Naive thymus-derived CD4-positive, alpha-beta T cell (primary cell): ENCODE data around the gene ST6GALNAC5. TPM values are rescaled to one million over a fixed set of nuclear protein-coding genes. Genes with fewer than 3 reads are reported as not detected.
A peak's percentile ranks its signal among the peaks of the same experiment; 100 is the strongest.

Source experiments
- ATAC-seq: fragments of 150-1000 bp; cut with Tn5 transposase; 2 replicates; pipeline ENCODE4 v1.10.0; 2021; ENCODE audit warnings: mild to moderate bottlenecking, moderate library complexity
- CTCF ChIA-PET: fragments of 350-600 bp; sonication (Branson Sonifier 250); formaldehyde crosslinking; loops from one replicate; lab custom pipeline; 2021; ENCODE audit warnings: antibody characterized with exemption; lab: Charles Lee
- POLR2A ChIA-PET: fragments of 350-600 bp; sonication (Branson Sonifier 250); formaldehyde crosslinking; loops from one replicate; lab custom pipeline; 2021; ENCODE audit warnings: antibody characterized with exemption, inconsistent platforms; lab: Charles Lee
- DNase-seq, 9 donors: peaks; one replicate each; pipeline versions ENCODE4 v3.0.0 to v3.0.0-alpha.2; 2020 to 2022; ENCODE audit warnings: mixed read lengths in 1 of 9
- H3K27ac ChIP-seq: one replicate; pipeline ENCODE4 v1.7.0; 2013; ENCODE audit warnings: mild to moderate bottlenecking, low read depth, low read length, moderate library complexity
- H3K27me3 ChIP-seq, 2 donors: one replicate each; pipeline ENCODE4 v1.7.0; 2013; ENCODE audit warnings: low read length in 2 of 2, mild to moderate bottlenecking in 2 of 2, moderate library complexity in 2 of 2; ENCODE audit not compliant: control insufficient read depth in 2 of 2, insufficient read depth in 2 of 2
- H3K36me3 ChIP-seq, 3 experiments: 1 replicate in 2 of 3; 2 replicates in 1 of 3; pipeline ENCODE4 v1.7.0; 2013; ENCODE audit warnings: low read length in 3 of 3, mild to moderate bottlenecking in 3 of 3, moderate library complexity in 1 of 3; ENCODE audit not compliant: insufficient read depth in 3 of 3, control insufficient read depth in 2 of 3
- H3K4me1 ChIP-seq, 2 donors: one replicate each; pipeline ENCODE4 v1.7.0; 2013; ENCODE audit warnings: low read length in 2 of 2, mild to moderate bottlenecking in 2 of 2, moderate library complexity in 1 of 2; ENCODE audit not compliant: control insufficient read depth in 2 of 2, insufficient read depth in 2 of 2
- H3K4me3 ChIP-seq: 2 replicates; pipeline ENCODE4 v1.7.0; 2013; ENCODE audit warnings: mild to moderate bottlenecking, low read length
- H3K9me3 ChIP-seq, 3 experiments: 1 replicate in 2 of 3; 2 replicates in 1 of 3; pipeline ENCODE4 v1.7.0; 2013; ENCODE audit warnings: low read length in 3 of 3; ENCODE audit not compliant: control insufficient read depth in 2 of 3
- H3K27ac Mint-ChIP-seq, 9 donors: one replicate each; pipeline ENCODE4 v1.8.0; 2020 to 2022; ENCODE audit warnings: mixed read lengths in 9 of 9, mild to moderate bottlenecking in 8 of 9, moderate library complexity in 5 of 9, inconsistent platforms in 2 of 9
- H3K27me3 Mint-ChIP-seq, 5 donors: one replicate each; pipeline ENCODE4 v1.8.0; 2021 to 2022; ENCODE audit warnings: mixed read lengths in 5 of 5, mild to moderate bottlenecking in 1 of 5
- H3K36me3 Mint-ChIP-seq, 5 donors: one replicate each; pipeline ENCODE4 v1.8.0; 2020 to 2022; ENCODE audit warnings: mixed read lengths in 5 of 5, mild to moderate bottlenecking in 3 of 5, inconsistent platforms in 1 of 5
- H3K4me1 Mint-ChIP-seq, 7 donors: one replicate each; pipeline ENCODE4 v1.8.0; 2020 to 2022; ENCODE audit warnings: mixed read lengths in 7 of 7, mild to moderate bottlenecking in 3 of 7, inconsistent platforms in 1 of 7
- H3K4me3 Mint-ChIP-seq, 10 donors: one replicate each; pipeline ENCODE4 v1.8.0; 2020 to 2022; ENCODE audit warnings: mild to moderate bottlenecking in 10 of 10, mixed read lengths in 10 of 10, moderate library complexity in 6 of 10, inconsistent platforms in 2 of 10
- H3K9me3 Mint-ChIP-seq, 11 donors: one replicate each; pipeline ENCODE4 v1.8.0; 2020 to 2022; ENCODE audit warnings: mixed read lengths in 11 of 11, mild to moderate bottlenecking in 4 of 11, inconsistent platforms in 1 of 11, moderate library complexity in 1 of 11
- intact Hi-C, 2 donors: fragments of 100-400 bp; cut with micrococcal nuclease; formaldehyde crosslinking; loops; one replicate each; pipeline ENCODE4 v1.15.1; 2023
- polyA plus RNA-seq, 2 donors: library from polyadenylated mRNA; unstranded; fragments of 300-500 nt; fragmentation: Illumina TruSeq; gene quantifications; one replicate each; pipeline ENCODE4 v1.2.3, GENCODE V29; 2021
- total RNA-seq, 6 experiments: library from RNA in 5 of 6; stranded (reverse) in 5 of 6; gene quantifications; 1 replicate in 5 of 6; 2 replicates in 1 of 6; pipeline ENCODE4 v1.2.3 and lab custom pipeline; 2021 to 2026

Gene ST6GALNAC5
- total and polyA plus RNA-seq, 7 experiments from 2014 or later, result not detected

DNA sequence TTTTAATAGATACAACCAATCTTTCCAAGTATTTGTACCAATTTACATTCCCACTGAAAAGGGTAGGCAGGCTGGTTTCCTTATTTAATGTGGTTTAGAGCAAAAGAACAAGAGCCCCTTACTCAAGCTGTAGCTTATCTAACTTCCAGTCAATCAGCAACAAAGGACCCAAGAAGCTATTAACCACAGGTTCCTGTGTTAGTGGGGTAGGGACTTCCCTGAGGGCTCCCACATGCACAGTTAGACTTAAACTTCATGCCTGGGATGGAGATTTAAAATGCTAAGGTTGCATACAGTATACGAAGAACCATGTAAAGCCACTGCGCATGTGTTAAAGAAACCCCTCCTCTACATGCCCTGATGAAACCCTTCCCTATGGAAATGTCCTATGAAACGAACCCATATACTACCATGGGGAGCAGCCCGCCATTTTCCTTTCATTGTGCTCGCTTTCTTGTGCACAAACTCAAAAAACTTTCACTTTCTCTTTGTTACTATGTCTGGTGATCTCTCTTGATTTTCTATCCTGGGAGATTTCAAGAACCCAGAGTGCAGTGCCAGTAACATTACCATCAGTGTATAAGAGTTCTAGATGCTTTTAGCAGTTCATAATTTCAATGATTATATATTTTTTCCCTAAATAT, 23.3 kb upstream of the ST6GALNAC5 start:
- H3K36me3 ChIP-seq, result no peaks in the 10 kb centered on the region
- peak overlapping the region; percentile 36 for H3K4me3 ChIP-seq
- peaks cover 0 to 13% (median 0%) of the 10 kb centered on the region in 11 donors for H3K9me3 Mint-ChIP-seq
- H3K4me3 Mint-ChIP-seq, result peak overlapping the region in 8 of 10 donors; percentile 10 to 60 (median 47)
- intact Hi-C loops, result no loop called here
- H3K36me3 Mint-ChIP-seq, result peaks cover 0 to 3% (median 0%) of the 10 kb centered on the region in 5 donors
- peaks cover 0 to 3% of the 10 kb centered on the region in 2 donors for H3K4me1 ChIP-seq
- peaks cover 3 to 15% (median 11%) of the 10 kb centered on the region in 7 donors for H3K4me1 Mint-ChIP-seq
- no peaks in the 10 kb centered on the region for H3K27me3 Mint-ChIP-seq
- CTCF ChIA-PET, result no interaction called here
- no peak for ATAC-seq
- no peaks in the 10 kb centered on the region for H3K27me3 ChIP-seq
- no peak for DNase-seq
- peak overlapping the region in 1 of 9 donors; percentile 28 for H3K27ac Mint-ChIP-seq
- H3K9me3 ChIP-seq, result no peaks in the 10 kb centered on the region
- POLR2A ChIA-PET, result no interaction called here
- no peak overlapping the region for H3K27ac ChIP-seq

DNA sequence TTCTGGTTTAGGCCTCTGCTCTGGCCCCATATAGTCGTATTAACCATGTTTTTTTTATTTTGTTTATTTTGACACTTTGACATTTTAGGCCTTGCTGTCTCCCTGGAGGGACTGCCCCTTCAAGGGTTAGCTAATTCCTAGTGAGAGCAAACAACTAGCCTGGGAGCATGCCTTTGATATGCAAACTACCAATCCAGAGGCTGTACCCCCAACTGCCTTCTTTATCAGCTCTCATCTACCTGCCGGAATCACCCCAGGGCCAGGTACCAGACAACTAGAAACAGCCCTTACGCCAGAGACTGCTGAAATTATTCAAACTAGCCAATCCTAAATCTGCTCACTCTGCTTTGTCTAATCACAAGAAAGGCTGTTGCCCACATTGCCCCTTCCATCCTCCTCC, 13.0 kb upstream of the ST6GALNAC5 start:
- POLR2A ChIA-PET, result no interaction called here
- Histone ChIP-seq H3K4me1 (no peaks in the 10 kb centered on the region), H3K27ac (no peak overlapping the region), H3K4me3 (no peak overlapping the region), H3K36me3 (no peaks in the 10 kb centered on the region), H3K9me3 (no peaks in the 10 kb centered on the region), H3K27me3 (no peaks in the 10 kb centered on the region)
- Mint-ChIP-seq H3K4me1 (no peaks in the 10 kb centered on the region), H3K27ac (no peak overlapping the region), H3K36me3 (no peaks in the 10 kb centered on the region), H3K4me3 (no peak overlapping the region), H3K9me3 (no peaks in the 10 kb centered on the region), H3K27me3 (peaks cover 0 to 10% (median 5%) of the 10 kb centered on the region in 5 donors)
- CTCF ChIA-PET, result no interaction called here
- no peak for DNase-seq
- intact Hi-C loops, result no loop called here
- no peak for ATAC-seq

DNA sequence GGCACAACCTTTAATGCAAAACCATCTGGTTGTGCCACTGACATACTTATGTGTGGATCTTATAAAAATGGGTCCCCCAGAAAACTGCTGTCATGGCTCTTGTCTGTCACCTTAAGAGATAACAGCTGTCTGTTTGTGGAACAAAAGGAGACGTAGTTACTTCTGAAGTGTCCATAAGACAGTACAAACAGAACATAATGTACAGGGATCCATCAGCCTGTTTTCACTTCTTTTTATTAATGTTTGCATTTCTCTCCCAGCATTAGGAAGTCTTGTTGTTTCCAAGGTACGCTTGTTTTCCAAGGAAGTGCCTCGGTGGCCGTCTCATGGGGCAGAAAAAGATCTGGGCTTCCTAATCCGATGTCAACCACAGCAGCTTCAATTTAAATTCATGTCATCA, 11.2 kb upstream of the ST6GALNAC5 start:
- ATAC-seq, result no peak
- Histone ChIP-seq H3K36me3 (no peaks in the 10 kb centered on the region), H3K4me3 (no peak overlapping the region), H3K27me3 (no peaks in the 10 kb centered on the region), H3K4me1 (no peaks in the 10 kb centered on the region), H3K9me3 (no peaks in the 10 kb centered on the region), H3K27ac (no peak overlapping the region)
- intact Hi-C loops, result no loop called here
- H3K27me3 Mint-ChIP-seq, result peaks cover 0 to 16% (median 5%) of the 10 kb centered on the region in 5 donors
- peaks cover 0 to 4% (median 0%) of the 10 kb centered on the region in 11 donors for H3K9me3 Mint-ChIP-seq
- ChIA-PET POLR2A (no interaction called here), CTCF (no interaction called here)
- H3K4me3 Mint-ChIP-seq, result no peak overlapping the region
- no peaks in the 10 kb centered on the region for H3K4me1 Mint-ChIP-seq
- DNase-seq, result no peak
- H3K27ac Mint-ChIP-seq, result no peak overlapping the region
- H3K36me3 Mint-ChIP-seq, result peaks cover 0 to 4% (median 0%) of the 10 kb centered on the region in 5 donors

- DNase-seq, result no peak
- Histone ChIP-seq H3K9me3 (no peaks in the 10 kb centered on the region), H3K4me1 (no peaks in the 10 kb centered on the region), H3K27ac (no peak overlapping the region), H3K27me3 (no peaks in the 10 kb centered on the region), H3K4me3 (no peak overlapping the region), H3K36me3 (no peaks in the 10 kb centered on the region)
- Mint-ChIP-seq H3K4me3 (no peak overlapping the region), H3K36me3 (peaks cover 0 to 4% (median 0%) of the 10 kb centered on the region in 5 donors), H3K27ac (no peak overlapping the region), H3K4me1 (no peaks in the 10 kb centered on the region), H3K9me3 (peaks cover 0 to 4% (median 0%) of the 10 kb centered on the region in 11 donors), H3K27me3 (peaks cover 0 to 16% (median 5%) of the 10 kb centered on the region in 5 donors)
- ATAC-seq, result no peak
- intact Hi-C loops, result no loop called here
- ChIA-PET POLR2A (no interaction called here), CTCF (no interaction called here)
Observed at GRCh38 chr1:76857138-76857537, 10.1 kb upstream of the ST6GALNAC5 start.

GRCh38 chr1:76857973-76858372, 9.3 kb upstream of the ST6GALNAC5 start:
- Mint-ChIP-seq H3K27me3 (peaks cover 0 to 20% (median 11%) of the 10 kb centered on the region in 5 donors), H3K36me3 (peaks cover 0 to 4% (median 0%) of the 10 kb centered on the region in 5 donors)
- CTCF ChIA-PET, result no interaction called here

DNA sequence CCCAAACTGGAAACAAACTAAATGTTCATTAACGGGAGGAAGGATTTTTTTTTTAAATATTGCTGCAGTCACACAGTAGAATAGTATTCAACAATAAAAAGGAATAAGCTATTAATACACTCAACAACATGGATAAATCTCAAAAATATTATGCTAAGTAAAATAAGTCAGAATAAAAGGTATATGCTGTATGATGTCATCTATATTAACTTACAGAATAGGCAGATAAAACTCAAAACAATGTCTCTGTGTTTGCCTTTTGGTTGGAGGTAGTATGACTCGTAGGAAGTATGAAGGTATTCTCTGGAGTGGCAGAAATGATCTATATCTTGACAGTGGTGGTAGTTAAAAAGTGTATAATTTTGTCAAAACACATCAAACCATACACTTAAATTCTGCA, 6.1 kb upstream of the ST6GALNAC5 start:
- H3K27me3 Mint-ChIP-seq, result peaks cover 21 to 38% (median 31%) of the 10 kb centered on the region in 5 donors

More at GRCh38 chr1:76857973-76858372, 9.3 kb upstream of the ST6GALNAC5 start:
- intact Hi-C loops, result no loop called here
- Histone ChIP-seq H3K27ac (no peak overlapping the region), H3K4me1 (no peaks in the 10 kb centered on the region), H3K27me3 (no peaks in the 10 kb centered on the region), H3K4me3 (no peak overlapping the region), H3K9me3 (no peaks in the 10 kb centered on the region), H3K36me3 (no peaks in the 10 kb centered on the region)
- Mint-ChIP-seq H3K4me3 (no peak overlapping the region), H3K27ac (no peak overlapping the region), H3K9me3 (peaks cover 0 to 4% (median 0%) of the 10 kb centered on the region in 11 donors), H3K4me1 (no peaks in the 10 kb centered on the region)
- DNase-seq, result no peak
- ATAC-seq, result no peak
- POLR2A ChIA-PET, result no interaction called here

More for the DNA sequence above, 6.1 kb upstream of the ST6GALNAC5 start:
- intact Hi-C loops, result loop anchor here in 1 of 2 donors (10.0 kb wide), 1 partner anchor 706 kb away; no protein-coding TSS in a partner anchor
- Mint-ChIP-seq H3K27ac (no peak overlapping the region), H3K9me3 (peaks cover 0 to 4% (median 0%) of the 10 kb centered on the region in 11 donors), H3K36me3 (peaks cover 0 to 4% (median 0%) of the 10 kb centered on the region in 5 donors), H3K4me3 (no peak overlapping the region), H3K4me1 (no peaks in the 10 kb centered on the region)
- no peaks in the 10 kb centered on the region for H3K9me3 ChIP-seq
- peaks cover 5 to 7% of the 10 kb centered on the region in 2 donors for H3K27me3 ChIP-seq
- ATAC-seq (no peak), DNase-seq (no peak)
- H3K27ac ChIP-seq, result no peak overlapping the region
- ChIA-PET POLR2A (no interaction called here), CTCF (no interaction called here)
- no peaks in the 10 kb centered on the region for H3K36me3 ChIP-seq
- no peak overlapping the region for H3K4me3 ChIP-seq
- H3K4me1 ChIP-seq, result no peaks in the 10 kb centered on the region
